Measurements from ENCODE around the gene ACAA2. TPM values are rescaled to one million over a fixed set of nuclear protein-coding genes. Genes with fewer than 3 reads are reported as not detected.

ACAA2 gene
- total RNA-seq, 3 donors from 2014 or later = 29.2 to 31.2 (median 29.3) TPM

GRCh38 chr18:49756671-49757362 is 56.5 kb downstream of the ACAA2 start:
- no peak for DNase-seq
- Mint-ChIP-seq H3K36me3 (ENCODE audit: insufficient read depth) (no peaks in the 10 kb centered on the region), H3K9me3 (no peaks in the 10 kb centered on the region), H3K4me3 (no peak overlapping the region), H3K4me1 (ENCODE audit: low read depth) (peaks cover 6% of the 10 kb centered on the region), H3K27me3 (ENCODE audit: low read depth) (no peaks in the 10 kb centered on the region)
- ATAC-seq = no peak

DNA sequence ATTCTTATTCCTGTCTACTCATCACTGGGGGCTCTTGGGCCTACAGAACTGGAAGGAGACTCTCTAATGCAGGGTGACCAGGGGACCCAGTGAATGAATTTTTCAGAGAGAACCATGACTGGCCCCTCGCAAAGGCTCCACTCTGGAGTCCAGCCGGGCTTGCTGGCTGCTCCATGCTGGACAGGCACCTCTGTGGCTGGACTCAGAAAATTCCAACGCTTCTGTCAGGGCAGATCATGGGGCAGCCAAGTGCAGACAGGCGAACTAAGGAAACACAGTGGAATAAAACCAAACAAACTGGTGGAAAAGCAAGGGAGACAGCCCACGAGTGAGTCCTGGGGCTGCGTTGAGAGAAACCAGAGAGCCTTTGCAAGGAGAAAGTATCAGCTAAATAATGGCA is 57.2 kb downstream of the ACAA2 start:
- H3K4me1 Mint-ChIP-seq (ENCODE audit: low read depth) = peaks cover 13% of the 10 kb centered on the region
- H3K27me3 Mint-ChIP-seq (ENCODE audit: low read depth) = no peaks in the 10 kb centered on the region
- no peaks in the 10 kb centered on the region for H3K9me3 Mint-ChIP-seq
- DNase-seq (no peak), ATAC-seq (no peak)
- no peaks in the 10 kb centered on the region for H3K36me3 Mint-ChIP-seq (ENCODE audit: insufficient read depth)
- H3K4me3 Mint-ChIP-seq = no peak overlapping the region

- H3K27me3 Mint-ChIP-seq (ENCODE audit: low read depth) = no peaks in the 10 kb centered on the region
- no peaks in the 10 kb centered on the region for H3K36me3 Mint-ChIP-seq (ENCODE audit: insufficient read depth)
- ATAC-seq (no peak), DNase-seq (no peak)
- no peak overlapping the region for H3K4me3 Mint-ChIP-seq
- H3K9me3 Mint-ChIP-seq = no peaks in the 10 kb centered on the region
- H3K4me1 Mint-ChIP-seq (ENCODE audit: low read depth) = peaks cover 15% of the 10 kb centered on the region
Measured at GRCh38 chr18:49755489-49755888, 57.8 kb downstream of the ACAA2 start.

DNA sequence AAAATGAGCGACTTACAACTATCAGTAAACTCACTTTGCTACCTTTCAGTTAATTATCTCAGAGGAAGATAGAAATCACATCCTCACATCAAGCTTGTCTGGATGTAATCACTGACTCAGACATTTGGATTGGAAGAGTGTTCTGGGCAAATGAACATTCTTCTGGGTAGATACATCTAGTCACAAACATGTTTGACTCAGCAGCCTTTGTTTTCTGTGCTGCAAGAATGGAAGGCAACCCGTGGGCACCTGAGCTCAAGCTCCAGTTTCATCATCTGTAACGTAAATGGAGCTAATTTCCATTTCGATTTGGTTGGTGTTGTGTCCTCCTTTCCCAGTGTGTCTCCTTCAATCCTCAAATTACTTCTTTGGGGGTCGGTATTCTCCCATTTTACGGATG is 58.5 kb downstream of the ACAA2 start:
- H3K4me3 Mint-ChIP-seq = no peak overlapping the region
- ATAC-seq = no peak
- H3K36me3 Mint-ChIP-seq (ENCODE audit: insufficient read depth) = no peaks in the 10 kb centered on the region
- no peaks in the 10 kb centered on the region for H3K9me3 Mint-ChIP-seq
- no peak for DNase-seq
- no peaks in the 10 kb centered on the region for H3K27me3 Mint-ChIP-seq (ENCODE audit: low read depth)
- peaks cover 15% of the 10 kb centered on the region for H3K4me1 Mint-ChIP-seq (ENCODE audit: low read depth)

DNA sequence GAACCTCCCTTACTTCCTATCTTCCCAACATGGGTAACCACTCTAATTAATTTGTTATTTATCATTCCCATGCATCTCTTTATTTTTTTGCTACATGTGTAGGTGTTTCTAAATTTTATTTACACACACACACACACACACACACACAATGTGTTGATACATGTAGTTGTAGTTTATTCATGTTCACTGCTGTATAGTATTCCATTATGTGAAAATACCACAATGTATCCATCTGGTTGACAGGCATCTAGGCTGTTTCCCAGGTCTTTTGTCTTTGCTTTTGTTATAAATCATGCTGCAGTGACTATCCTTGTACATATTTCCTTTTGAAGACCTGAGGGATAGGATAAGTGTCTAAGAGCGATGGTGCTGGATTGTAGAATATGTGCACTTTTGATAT is 59.7 kb downstream of the ACAA2 start:
- no peak for ATAC-seq
- Mint-ChIP-seq H3K27me3 (ENCODE audit: low read depth) (no peaks in the 10 kb centered on the region), H3K9me3 (no peaks in the 10 kb centered on the region), H3K4me1 (ENCODE audit: low read depth) (peaks cover 15% of the 10 kb centered on the region), H3K4me3 (no peak overlapping the region), H3K36me3 (ENCODE audit: insufficient read depth) (no peaks in the 10 kb centered on the region)
- no peak for DNase-seq

GRCh38 chr18:49752095-49752457 is 61.3 kb downstream of the ACAA2 start:
- no peak for DNase-seq
- no peak overlapping the region for H3K4me3 Mint-ChIP-seq
- H3K36me3 Mint-ChIP-seq (ENCODE audit: insufficient read depth) = no peaks in the 10 kb centered on the region

DNA sequence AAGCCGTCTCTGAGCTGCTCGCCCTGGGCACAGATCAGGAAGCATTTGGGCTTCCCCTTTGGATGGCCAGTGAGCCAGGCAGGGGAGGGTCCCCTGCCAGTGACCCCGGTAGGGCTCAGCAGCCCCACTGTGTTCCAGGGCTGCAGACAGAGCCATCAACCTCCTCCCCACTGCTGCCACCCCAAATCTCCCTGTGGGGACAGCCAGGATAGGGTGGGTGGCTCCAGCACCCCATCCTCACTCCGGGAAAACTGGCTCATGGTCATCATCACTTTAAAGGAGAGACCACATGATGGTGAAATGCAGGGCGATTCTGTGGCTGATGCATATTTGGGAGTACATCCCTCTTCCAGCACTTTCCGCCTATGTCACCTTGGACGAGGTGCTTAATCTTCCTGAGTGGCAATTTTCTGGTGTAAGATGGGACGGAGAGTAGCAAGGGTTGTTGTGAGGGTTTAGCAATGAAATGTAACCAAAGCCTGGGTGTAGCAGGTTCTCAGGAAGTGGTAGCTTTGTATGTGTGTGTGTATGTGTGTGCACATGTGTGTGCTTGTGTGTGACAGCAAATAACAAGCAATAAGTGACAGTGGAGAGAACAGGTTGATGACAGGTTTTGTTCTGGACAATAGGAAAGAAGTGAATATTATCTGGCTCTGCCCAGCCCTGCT is 61.8 kb downstream of the ACAA2 start:
- Mint-ChIP-seq H3K9me3 (no peaks in the 10 kb centered on the region), H3K4me3 (no peak overlapping the region), H3K27me3 (ENCODE audit: low read depth) (peaks cover 2% of the 10 kb centered on the region), H3K4me1 (ENCODE audit: low read depth) (peaks cover 15% of the 10 kb centered on the region), H3K36me3 (ENCODE audit: insufficient read depth) (no peaks in the 10 kb centered on the region)
- ATAC-seq (no peak), DNase-seq (no peak)

More at GRCh38 chr18:49752095-49752457, 61.3 kb downstream of the ACAA2 start:
- Mint-ChIP-seq H3K9me3 (no peaks in the 10 kb centered on the region), H3K4me1 (ENCODE audit: low read depth) (peaks cover 15% of the 10 kb centered on the region), H3K27me3 (ENCODE audit: low read depth) (no peaks in the 10 kb centered on the region)
- ATAC-seq = no peak

DNA sequence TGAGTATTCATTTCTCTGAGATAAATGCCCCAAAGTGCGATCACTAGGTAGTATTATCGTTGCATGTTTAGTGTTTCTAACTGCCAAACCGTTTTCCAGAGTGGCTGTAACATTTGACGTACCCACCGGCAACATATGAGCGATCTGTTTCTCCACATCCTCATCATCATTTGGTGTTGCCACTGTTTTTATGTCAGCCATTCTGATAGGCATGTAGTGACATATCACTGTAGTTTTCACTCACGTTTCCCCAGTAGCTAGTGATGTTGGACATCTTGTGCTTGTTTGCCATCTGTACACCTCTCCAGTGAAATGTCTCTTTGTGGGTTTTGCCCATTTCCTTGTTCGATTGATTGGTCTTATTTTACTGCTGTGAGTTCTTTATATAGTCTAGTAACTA is 63.8 kb downstream of the ACAA2 start:
- DNase-seq (no peak), ATAC-seq (no peak)
- Mint-ChIP-seq H3K36me3 (ENCODE audit: insufficient read depth) (no peaks in the 10 kb centered on the region), H3K9me3 (no peaks in the 10 kb centered on the region), H3K27me3 (ENCODE audit: low read depth) (peaks cover 2% of the 10 kb centered on the region), H3K4me3 (no peak overlapping the region), H3K4me1 (ENCODE audit: low read depth) (peaks cover 15% of the 10 kb centered on the region)

DNA sequence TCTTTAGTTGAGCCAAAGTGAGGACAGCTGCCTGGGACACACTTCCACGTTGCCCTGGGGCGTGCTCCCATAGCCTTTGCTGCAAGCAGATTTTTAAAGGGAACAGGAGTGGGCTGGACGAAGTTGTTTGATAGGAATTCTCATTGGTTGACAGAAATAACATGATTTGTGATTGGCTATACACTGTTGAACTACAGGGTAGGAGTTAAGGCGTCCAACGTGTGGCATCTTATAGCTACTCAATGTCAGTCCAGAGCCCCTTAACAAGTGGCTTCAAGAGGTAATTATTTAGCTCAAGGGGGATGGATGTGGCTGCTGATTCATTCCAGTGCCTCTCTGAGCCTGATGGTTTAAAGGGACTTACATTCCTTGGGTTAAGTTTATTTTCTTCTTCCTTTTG is 65.5 kb downstream of the ACAA2 start:
- peaks cover 6% of the 10 kb centered on the region for H3K27me3 Mint-ChIP-seq (ENCODE audit: low read depth)
- no peak for ATAC-seq
- H3K9me3 Mint-ChIP-seq = no peaks in the 10 kb centered on the region
- no peak for DNase-seq
- no peaks in the 10 kb centered on the region for H3K36me3 Mint-ChIP-seq (ENCODE audit: insufficient read depth)
- H3K4me3 Mint-ChIP-seq = no peak overlapping the region
- peaks cover 15% of the 10 kb centered on the region for H3K4me1 Mint-ChIP-seq (ENCODE audit: low read depth)

DNA sequence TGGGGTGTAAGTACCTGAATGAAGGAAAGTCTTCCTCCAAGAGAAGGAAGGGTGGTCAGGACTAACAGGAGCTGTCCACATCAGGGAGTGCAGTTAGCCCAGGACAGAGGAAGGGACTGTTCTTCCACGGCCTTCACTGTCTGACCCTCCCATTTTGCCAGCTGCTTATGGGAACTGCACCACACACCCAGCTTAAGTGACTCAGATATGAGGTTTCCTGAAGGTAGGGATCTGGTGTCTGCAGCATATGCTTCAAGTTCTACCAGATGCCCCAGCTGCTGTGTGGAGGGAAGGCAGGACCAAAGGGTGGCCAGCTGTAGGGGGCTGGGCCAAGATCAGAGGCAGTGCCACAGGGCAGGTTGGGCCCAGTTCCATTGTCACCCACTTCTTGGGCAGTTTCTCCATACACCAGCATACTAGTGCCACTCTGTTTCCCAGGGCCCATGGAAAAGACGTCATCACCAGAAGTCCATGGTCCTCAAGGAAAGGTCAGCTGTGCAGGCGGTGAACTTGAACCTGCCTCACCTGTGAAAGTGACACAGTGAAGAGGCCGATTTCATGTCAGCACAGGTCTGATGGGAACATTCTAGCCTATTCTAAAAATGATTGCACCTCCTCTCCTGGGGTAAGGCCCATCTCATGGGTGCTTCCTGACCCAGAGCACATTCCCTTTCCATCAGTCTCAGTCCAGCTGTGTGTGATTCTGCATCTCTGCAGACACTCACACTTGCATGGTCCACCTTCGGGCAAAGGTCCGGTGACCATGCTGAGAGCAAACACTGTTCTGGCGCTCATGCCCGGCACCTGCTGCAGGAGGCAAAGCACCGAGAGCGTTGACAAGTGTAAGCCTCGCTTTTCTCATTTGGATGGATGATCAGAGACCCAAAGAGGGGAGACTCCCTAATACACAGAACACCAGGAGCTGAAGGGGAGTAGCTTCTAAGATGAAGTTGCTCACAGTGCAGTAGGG is 68.0 kb downstream of the ACAA2 start:
- Mint-ChIP-seq H3K9me3 (no peaks in the 10 kb centered on the region), H3K4me3 (no peak overlapping the region), H3K4me1 (ENCODE audit: low read depth) (no peaks in the 10 kb centered on the region), H3K36me3 (ENCODE audit: insufficient read depth) (no peaks in the 10 kb centered on the region), H3K27me3 (ENCODE audit: low read depth) (peaks cover 8% of the 10 kb centered on the region)
- no peak for ATAC-seq
- no peak for DNase-seq

DNA sequence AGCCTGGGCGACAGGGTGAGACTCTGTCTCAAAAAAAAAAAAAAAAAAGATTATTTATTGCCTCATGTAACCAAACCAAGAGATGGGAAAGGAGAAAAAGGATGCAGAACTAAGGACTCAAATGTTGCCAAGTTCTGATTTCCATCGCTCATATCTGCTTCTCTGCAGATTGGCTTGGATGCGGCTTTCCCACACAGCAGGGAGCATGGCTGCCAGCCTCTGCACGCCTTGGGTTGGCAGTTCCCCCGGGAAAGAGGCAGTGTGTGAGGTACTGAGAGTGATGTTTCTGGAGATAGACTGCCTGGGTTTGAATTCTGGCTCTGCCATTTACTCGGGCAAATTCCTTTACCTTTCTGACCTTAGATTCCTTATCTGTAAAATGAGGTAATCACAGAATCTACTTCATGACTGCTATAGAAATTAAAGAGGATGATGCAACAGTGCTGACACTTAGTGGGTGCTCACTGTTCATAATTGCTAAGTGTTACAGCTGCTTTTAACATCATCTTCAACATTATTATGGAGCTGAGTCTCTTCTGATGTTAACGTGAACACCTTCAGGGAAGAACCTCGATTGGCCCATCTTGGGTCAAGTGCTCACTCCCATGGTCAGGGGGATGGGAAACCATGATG is 68.8 kb downstream of the ACAA2 start:
- H3K4me1 Mint-ChIP-seq (ENCODE audit: low read depth) = no peaks in the 10 kb centered on the region
- H3K4me3 Mint-ChIP-seq = no peak overlapping the region
- no peaks in the 10 kb centered on the region for H3K9me3 Mint-ChIP-seq
- ATAC-seq = no peak
- no peaks in the 10 kb centered on the region for H3K36me3 Mint-ChIP-seq (ENCODE audit: insufficient read depth)
- DNase-seq = no peak
- peaks cover 8% of the 10 kb centered on the region for H3K27me3 Mint-ChIP-seq (ENCODE audit: low read depth)

DNA sequence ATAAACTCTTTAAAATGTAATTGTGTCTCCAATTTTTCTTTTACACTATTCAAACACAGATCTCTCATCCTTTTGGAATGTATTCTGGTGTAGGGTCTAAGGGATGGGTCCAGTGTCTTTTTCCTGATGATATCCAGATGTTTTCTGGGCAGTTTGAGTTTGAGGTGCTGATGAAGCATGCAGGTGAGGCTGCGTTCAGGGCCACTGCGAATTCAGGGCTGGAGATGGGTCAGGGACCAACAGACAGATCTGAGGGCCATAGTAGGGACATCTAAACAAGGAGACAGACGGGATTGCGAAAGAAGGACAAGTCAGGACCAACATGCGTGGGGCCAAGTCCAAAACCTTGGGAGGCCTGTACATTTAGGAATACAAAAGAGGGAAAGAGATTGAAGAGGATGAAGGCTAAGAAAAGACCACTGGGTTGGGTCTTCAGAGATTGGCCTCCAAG is 70.2 kb downstream of the ACAA2 start:
- ATAC-seq = no peak
- no peak for DNase-seq
- Mint-ChIP-seq H3K4me1 (ENCODE audit: low read depth) (no peaks in the 10 kb centered on the region), H3K9me3 (no peaks in the 10 kb centered on the region), H3K27me3 (ENCODE audit: low read depth) (peaks cover 8% of the 10 kb centered on the region), H3K36me3 (ENCODE audit: insufficient read depth) (no peaks in the 10 kb centered on the region), H3K4me3 (no peak overlapping the region)

DNA sequence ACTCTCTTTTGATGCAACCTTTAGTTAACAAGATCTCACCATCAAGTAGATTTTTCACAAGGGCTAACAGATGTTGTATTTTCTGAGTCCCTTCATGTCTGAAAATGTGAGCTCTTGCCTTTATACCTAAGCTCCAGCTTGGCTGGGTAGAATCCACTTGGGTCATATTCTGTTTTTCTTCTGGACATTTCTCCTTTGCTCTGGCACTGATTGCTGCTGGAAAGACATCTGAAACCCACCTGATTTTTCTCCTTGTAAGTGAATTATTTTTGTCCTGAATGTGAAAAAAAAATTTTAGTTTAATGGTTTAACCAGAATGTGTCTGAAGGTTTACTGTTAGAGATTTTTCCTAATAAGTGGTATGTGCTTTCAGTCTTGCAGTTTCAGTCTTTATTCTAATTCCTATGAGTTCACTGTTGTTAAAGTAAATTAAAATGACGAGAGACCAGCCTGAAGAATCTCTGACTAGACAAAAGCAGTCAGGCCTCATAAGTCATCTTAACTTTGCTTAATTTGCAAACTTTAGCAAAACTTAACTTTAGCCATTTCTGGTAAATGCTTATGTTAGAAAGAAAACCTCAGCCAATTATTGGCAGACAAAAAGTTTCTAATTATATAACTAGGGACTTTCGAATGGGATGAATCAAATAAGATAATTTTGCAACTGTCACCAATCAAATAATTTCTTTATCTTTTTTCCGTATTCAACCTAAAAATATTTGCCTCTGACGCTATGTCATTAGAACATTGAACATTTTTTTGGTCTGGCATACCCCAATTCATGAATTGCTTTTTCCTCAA is 70.8 kb downstream of the ACAA2 start:
- no peak for DNase-seq
- no peak overlapping the region for H3K4me3 Mint-ChIP-seq
- no peaks in the 10 kb centered on the region for H3K9me3 Mint-ChIP-seq
- H3K27me3 Mint-ChIP-seq (ENCODE audit: low read depth) = peaks cover 12% of the 10 kb centered on the region
- ATAC-seq = no peak
- H3K4me1 Mint-ChIP-seq (ENCODE audit: low read depth) = no peaks in the 10 kb centered on the region
- H3K36me3 Mint-ChIP-seq (ENCODE audit: insufficient read depth) = no peaks in the 10 kb centered on the region

All from activated T-cell treated with anti-CD3 and anti-CD28 coated beads, Interleukin-2, amount 50 U/mL, for 4 hours (primary cell).